ENCODE measurements around the gene INSRR.

The INSRR gene

DNA sequence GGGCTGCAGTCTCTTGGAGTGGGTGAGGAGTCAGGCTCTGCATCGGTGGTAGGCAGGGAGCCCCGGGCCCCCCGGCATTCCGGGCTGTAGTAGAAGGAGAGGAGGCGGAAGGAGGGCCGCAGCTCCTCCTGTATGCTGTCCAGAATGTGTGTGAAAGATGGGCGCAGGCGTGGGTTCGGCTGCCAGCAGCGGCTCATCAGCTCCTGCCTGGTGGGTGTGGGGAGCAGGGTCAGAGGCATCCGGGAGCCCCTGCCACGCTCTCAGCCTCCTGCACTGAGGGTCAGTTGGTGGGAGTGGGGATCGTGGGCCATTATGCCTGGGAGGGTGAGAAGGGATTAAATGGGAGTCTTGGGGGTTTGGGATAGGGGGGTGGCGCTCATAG lies 18.0 kb downstream of the INSRR start:
- no peak overlapping the region for H3K4me3 ChIP-seq (ENCODE audit: low read depth, low read length)
- in situ Hi-C loops (cut with HindIII; ENCODE audit: low sequenced_read_pairs) = no loop called here
- TF ChIP-seq, protein P1, sequence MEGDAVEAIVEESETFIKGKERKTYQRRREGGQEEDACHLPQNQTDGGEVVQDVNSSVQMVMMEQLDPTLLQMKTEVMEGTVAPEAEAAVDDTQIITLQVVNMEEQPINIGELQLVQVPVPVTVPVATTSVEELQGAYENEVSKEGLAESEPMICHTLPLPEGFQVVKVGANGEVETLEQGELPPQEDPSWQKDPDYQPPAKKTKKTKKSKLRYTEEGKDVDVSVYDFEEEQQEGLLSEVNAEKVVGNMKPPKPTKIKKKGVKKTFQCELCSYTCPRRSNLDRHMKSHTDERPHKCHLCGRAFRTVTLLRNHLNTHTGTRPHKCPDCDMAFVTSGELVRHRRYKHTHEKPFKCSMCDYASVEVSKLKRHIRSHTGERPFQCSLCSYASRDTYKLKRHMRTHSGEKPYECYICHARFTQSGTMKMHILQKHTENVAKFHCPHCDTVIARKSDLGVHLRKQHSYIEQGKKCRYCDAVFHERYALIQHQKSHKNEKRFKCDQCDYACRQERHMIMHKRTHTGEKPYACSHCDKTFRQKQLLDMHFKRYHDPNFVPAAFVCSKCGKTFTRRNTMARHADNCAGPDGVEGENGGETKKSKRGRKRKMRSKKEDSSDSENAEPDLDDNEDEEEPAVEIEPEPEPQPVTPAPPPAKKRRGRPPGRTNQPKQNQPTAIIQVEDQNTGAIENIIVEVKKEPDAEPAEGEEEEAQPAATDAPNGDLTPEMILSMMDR (IDR thresholded peaks at IDR 0.05; ENCODE audit: low read depth, low read length, missing control alignments) = no peak
- no peak for DNase-seq (ENCODE audit: low read depth)

DNA sequence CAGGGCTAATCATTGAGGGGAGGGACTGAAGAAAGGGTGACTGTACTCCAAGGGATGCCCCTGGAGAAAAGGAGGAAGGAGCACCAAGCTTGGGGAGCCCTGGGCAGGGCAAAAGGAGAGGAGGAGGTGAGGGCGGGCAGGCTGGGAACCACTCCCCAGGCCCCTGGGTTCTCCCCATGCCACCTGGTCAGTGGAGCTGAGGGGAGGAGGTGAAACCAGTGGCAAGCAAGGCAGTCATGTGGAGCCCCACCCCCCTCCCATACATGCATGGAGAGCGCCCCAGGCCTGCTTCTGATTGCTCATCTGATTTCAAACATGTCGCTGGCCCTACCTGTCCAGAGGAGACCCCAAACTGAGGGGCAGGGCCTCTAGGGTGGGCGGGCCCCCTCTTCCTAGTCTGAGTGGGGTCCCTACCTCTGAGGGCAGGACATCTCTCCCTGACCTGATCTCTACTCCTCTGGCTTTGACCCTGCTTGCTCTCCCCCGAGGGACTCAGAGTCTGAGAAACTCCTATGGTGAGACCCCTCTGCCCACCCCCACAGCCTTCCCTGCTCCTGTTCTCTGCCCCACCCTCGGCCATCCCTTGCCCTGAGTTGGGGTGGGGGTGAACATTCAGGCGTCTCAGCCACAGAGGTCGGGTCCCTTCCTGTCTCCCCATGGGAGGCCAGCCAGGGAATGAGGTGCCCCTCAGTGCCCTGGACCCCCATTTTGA lies 18.6 kb downstream of the INSRR start:
- TF ChIP-seq, protein P1 (IDR thresholded peaks at IDR 0.05; ENCODE audit: low read depth, low read length, missing control alignments) = no peak
- no peak overlapping the region for H3K4me3 ChIP-seq (ENCODE audit: low read depth, low read length)
- DNase-seq (ENCODE audit: low read depth) = no peak
- in situ Hi-C loops (cut with HindIII; ENCODE audit: low sequenced_read_pairs) = no loop called here

DNA sequence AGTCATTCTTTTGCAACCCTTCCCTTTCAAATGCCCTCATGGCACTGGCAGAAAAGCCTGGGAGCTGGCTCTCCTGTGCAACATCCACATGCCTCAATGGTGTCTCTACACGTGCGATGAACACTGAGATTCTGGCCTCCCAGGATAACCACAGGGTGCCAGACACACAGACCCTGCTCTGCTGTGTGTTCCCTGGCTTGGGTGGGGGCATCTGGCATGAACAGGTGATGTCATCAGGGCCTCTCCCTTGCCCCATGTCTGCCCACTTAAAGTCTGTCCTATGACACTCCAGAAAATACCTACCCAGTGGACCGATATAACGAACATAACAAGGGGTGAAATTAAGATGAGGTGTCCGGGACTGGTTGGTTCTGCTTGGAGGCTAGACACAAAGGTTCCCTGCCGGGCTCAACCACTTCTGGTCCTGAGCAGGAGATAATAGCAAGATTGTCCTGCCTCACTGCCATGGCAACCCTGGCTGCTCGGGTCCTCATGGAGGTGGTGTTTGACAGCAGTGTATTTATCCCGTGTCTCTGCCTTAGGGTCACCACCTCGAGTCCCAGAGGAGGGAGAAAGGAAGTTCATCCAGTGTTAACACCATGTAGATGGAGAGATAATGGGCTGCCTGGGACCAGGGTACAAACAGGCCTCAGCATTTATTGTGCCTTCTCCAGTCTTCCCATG lies 19.3 kb downstream of the INSRR start:
- in situ Hi-C loops (cut with HindIII; ENCODE audit: low sequenced_read_pairs) = no loop called here
- H3K4me3 ChIP-seq (ENCODE audit: low read depth, low read length) = no peak overlapping the region
- TF ChIP-seq, protein P1 (IDR thresholded peaks at IDR 0.05; ENCODE audit: low read depth, low read length, missing control alignments) = no peak
- DNase-seq (ENCODE audit: low read depth) = no peak

DNA sequence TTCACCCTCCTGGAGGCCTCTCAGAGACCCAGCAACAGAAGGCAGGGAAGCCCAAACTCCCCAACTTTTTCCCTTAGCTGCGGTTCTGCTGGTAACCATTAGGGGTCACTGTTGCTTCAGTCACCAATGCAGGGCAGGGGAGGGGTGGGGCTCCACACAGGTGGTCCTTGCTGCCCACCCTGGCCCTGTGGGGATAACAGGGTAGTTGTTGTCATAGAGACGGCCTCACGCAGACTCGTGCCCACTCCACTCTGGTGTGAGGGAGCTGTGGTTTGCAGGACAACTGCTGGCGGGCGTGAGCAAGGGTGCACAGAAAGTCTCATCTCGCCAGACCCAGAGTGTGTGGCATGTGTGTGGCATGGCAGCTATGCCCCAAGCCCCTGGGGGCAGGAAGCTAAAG lies 19.9 kb downstream of the INSRR start:
- in situ Hi-C loops (cut with HindIII; ENCODE audit: low sequenced_read_pairs) = no loop called here
- DNase-seq (ENCODE audit: low read depth) = no peak
- TF ChIP-seq, protein P1 (IDR thresholded peaks at IDR 0.05; ENCODE audit: low read depth, low read length, missing control alignments) = peak; percentile 95
- H3K4me3 ChIP-seq (ENCODE audit: low read depth, low read length) = no peak overlapping the region

DNA sequence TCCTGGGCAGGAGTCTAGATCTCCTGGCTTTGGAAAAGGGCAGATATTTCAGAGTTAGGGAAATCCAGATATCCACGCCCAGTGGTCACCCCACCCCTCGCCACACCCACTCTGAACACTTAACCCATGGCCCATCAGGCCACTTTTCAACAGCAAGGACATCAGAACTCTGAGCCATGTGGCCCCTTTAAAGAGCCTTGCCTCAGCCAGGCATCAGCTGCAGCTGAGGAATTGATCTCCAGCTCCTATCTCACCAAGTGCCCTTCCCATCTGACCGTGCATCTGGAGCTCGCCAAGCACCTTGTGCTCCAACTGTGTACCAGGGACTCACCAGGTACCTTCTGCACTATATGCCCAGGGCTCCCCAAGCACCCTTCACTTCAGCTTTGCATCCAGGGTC lies 22.0 kb downstream of the INSRR start:
- DNase-seq (ENCODE audit: low read depth) = no peak
- in situ Hi-C loops (cut with HindIII; ENCODE audit: low sequenced_read_pairs) = no loop called here
- TF ChIP-seq, protein P1 (IDR thresholded peaks at IDR 0.05; ENCODE audit: low read depth, low read length, missing control alignments) = no peak

DNA sequence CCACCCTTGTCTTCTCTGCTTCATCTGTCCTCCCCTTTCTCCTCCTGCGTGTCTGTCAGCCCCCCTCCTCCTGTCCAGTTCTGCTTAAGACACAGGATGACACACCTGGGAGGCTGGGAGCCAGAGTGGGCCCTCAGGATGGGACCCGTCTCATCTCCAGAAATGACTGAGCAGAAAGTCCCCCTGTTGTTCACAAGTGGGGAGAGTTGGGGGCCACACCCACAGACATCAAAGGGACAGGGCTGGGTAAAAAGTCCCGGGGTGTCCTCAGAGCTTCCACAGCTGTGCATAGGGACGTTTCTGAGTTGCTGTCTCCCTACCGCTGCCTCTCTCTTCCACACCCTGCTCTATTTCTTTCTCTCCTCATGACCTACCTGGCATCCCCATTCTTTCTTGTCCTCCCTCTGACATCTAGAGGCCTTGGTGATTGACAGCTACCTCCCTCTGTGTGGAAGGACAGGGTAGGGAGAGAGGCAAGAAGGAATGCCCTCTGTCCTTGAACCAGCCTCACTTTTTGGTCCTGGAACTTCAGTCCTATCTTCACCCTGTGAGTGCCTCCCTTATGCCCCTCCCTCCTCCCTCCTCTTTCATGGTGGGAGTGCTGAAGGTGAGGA lies 22.8 kb downstream of the INSRR start:
- TF ChIP-seq, protein P1 (IDR thresholded peaks at IDR 0.05; ENCODE audit: low read depth, low read length, missing control alignments) = no peak
- in situ Hi-C loops (cut with HindIII; ENCODE audit: low sequenced_read_pairs) = no loop called here
- no peak for DNase-seq (ENCODE audit: low read depth)
- no peak overlapping the region for H3K4me3 ChIP-seq (ENCODE audit: low read depth, low read length)

More for the DNA sequence above, 22.0 kb downstream of the INSRR start:
- no peak overlapping the region for H3K4me3 ChIP-seq (ENCODE audit: low read depth, low read length)
